ES-I3 (cell line): ENCODE data around the gene APOH.

Experiments used
- H3K36me3 ChIP-seq: 2 replicates; pipeline ENCODE4 v1.6.1; 2013; ENCODE audit warnings: mild to moderate bottlenecking, low read length, control low read depth, moderate library complexity; ENCODE audit not compliant: insufficient read depth
- H3K4me1 ChIP-seq: 2 replicates; pipeline ENCODE4 v1.6.1; 2013; ENCODE audit warnings: mild to moderate bottlenecking, control low read depth, low read length; ENCODE audit not compliant: insufficient read depth
- H3K9ac ChIP-seq: 2 replicates; pipeline ENCODE4 v1.6.1; 2013; ENCODE audit warnings: low read depth, mild to moderate bottlenecking, low read length, moderate library complexity
- H3K9me3 ChIP-seq: 2 replicates; pipeline ENCODE4 v1.6.1; 2013; ENCODE audit warnings: mild to moderate bottlenecking, low read length, moderate library complexity; ENCODE audit not compliant: control insufficient read depth, insufficient read depth

Gene APOH, protein sequence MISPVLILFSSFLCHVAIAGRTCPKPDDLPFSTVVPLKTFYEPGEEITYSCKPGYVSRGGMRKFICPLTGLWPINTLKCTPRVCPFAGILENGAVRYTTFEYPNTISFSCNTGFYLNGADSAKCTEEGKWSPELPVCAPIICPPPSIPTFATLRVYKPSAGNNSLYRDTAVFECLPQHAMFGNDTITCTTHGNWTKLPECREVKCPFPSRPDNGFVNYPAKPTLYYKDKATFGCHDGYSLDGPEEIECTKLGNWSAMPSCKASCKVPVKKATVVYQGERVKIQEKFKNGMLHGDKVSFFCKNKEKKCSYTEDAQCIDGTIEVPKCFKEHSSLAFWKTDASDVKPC

GRCh38 chr17:66228887-66229782 is at the start of gene APOH:
TSS of gene APOH (minus strand) at chr17:66229415. CDS start at chr17:66229379, 36 bp downstream.
- no peaks in the 10 kb centered on the region for H3K4me1 ChIP-seq
- no peaks in the 10 kb centered on the region for H3K9me3 ChIP-seq
- H3K9ac ChIP-seq, result no peak within 1 kb of the TSS
- H3K36me3 ChIP-seq, result no peaks in the 10 kb centered on the region

DNA sequence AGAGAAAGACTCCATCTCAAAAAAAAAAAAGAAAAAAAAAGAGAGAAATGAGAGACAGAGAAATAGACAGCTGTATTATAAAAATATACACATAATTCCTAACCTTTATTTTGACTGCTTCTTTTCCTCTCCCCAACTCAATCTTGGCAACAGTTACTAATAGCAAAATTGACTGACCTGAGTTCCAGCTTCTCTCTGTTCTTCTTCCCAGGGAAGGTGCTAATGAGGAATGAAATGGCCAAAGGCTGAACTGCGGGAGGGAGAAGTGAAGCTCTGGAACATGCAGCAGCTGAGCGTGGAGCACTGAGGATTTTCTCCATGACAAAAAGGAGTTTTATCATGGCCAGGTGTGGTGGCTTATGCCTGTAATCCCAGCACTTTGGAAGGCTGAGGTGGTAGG is 48.0 kb upstream of the APOH start:
- no peaks in the 10 kb centered on the region for H3K36me3 ChIP-seq
- no peaks in the 10 kb centered on the region for H3K4me1 ChIP-seq
- H3K9me3 ChIP-seq, result no peaks in the 10 kb centered on the region
- H3K9ac ChIP-seq, result no peak overlapping the region

DNA sequence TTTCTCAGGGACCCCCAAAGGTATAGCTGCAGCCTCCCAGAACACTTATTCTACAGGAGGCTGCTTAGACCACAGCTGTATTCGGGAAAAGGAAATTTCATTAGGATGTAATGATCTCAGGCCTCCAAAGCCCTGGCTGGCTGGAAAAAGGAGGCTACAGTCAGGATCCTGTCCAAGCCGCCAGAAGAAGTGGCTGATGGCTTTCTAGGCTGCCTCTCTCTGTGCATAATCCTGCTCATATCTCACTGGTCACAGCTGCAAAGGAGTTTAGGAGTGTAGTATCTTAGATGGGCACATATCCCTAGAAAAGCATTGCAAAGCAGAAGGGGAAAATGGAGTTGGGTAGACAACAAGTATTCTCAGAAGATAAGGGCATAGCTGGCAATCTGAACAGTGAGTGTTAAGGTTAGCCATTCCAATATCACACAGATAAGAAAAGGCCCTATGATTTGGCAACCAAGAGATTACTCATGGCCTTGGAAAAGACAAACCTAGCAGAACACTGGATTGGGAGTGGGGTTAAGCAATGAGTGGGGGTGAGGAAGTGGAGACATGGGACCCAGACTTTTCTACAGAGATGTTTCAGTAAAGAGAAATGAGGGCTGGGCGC is 47.2 kb upstream of the APOH start:
- H3K9ac ChIP-seq, result no peak overlapping the region
- no peaks in the 10 kb centered on the region for H3K9me3 ChIP-seq
- H3K4me1 ChIP-seq, result no peaks in the 10 kb centered on the region
- no peaks in the 10 kb centered on the region for H3K36me3 ChIP-seq

DNA sequence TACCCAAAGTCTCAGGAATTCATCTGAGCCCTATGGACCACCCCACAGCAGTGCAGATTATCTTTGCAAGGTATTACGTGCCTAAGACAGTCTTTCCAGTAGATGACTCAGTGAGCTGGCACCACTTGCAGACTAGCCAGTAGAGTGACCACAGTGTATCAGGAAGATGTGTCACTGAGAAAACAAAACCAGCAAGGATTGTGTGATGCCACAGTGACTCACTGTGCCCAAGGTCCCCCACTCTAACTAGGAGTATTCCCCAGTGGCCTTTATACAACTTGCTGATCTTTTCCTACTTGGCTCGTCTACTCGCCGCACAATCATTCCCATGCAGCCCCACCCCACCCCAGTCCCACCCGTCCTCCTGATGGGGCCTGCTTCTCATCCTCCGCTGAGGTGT is 46.4 kb upstream of the APOH start:
- H3K9ac ChIP-seq, result no peak overlapping the region
- no peaks in the 10 kb centered on the region for H3K36me3 ChIP-seq
- H3K4me1 ChIP-seq, result no peaks in the 10 kb centered on the region
- H3K9me3 ChIP-seq, result 0 out of 2 replicates have a peak, but pooled peaks cover 7% of the 10 kb centered on the region

DNA sequence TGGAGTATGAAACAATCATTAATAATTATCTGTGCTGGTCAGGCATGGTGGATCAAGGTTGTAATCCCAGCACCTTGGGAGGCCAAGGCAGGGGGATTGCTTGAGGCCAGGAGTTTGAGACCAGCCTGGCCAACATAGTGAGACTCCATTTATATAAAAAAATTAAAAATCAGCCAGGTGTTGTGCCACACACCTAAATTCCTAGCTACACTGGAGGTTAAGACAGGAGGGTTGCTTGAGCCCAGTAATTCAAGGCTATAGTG is 44.3 kb upstream of the APOH start:
- Histone ChIP-seq H3K9me3 (0 out of 2 replicates have a peak, but pooled peaks cover 8% of the 10 kb centered on the region), H3K4me1 (no peaks in the 10 kb centered on the region), H3K9ac (no peak overlapping the region), H3K36me3 (no peaks in the 10 kb centered on the region)

- no peak overlapping the region for H3K9ac ChIP-seq
- H3K9me3 ChIP-seq, result 0 out of 2 replicates have a peak, but pooled peaks cover 8% of the 10 kb centered on the region
- H3K36me3 ChIP-seq, result no peaks in the 10 kb centered on the region
- H3K4me1 ChIP-seq, result no peaks in the 10 kb centered on the region
These were observed 43.8 kb upstream of the APOH start for GRCh38 chr17:66272811-66273585.

DNA sequence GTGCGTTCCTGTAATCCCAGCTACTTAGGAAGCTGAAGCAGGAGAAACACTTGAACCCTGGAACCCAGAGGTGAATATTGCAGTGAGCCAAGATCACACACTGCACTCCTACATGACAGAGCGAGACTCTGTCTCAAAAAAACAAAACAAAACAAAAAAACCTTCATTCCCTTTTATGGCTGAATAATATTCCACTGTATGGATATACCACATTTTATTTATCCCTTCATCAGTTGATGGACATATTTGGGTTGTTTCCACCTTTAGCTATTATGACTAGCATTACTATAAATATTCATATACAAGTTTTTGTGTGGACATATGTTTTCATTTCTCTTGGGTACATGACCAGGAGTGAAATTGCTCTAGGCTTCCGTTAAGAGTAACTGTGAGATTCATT is 42.3 kb upstream of the APOH start:
- Histone ChIP-seq H3K9me3 (0 out of 2 replicates have a peak, but pooled peaks cover 8% of the 10 kb centered on the region), H3K4me1 (no peaks in the 10 kb centered on the region), H3K9ac (no peak overlapping the region), H3K36me3 (no peaks in the 10 kb centered on the region)

GRCh38 chr17:66270106-66270505 is 40.9 kb upstream of the APOH start:
- no peaks in the 10 kb centered on the region for H3K4me1 ChIP-seq
- 0 out of 2 replicates have a peak, but pooled peaks cover 8% of the 10 kb centered on the region for H3K9me3 ChIP-seq
- no peaks in the 10 kb centered on the region for H3K36me3 ChIP-seq
- H3K9ac ChIP-seq, result no peak overlapping the region

GRCh38 chr17:66268247-66268927 is 39.2 kb upstream of the APOH start:
- H3K9ac ChIP-seq, result no peak overlapping the region
- no peaks in the 10 kb centered on the region for H3K36me3 ChIP-seq
- H3K4me1 ChIP-seq, result no peaks in the 10 kb centered on the region
- peaks cover 14% of the 10 kb centered on the region; the same call in 1 of the 2 replicates for H3K9me3 ChIP-seq

DNA sequence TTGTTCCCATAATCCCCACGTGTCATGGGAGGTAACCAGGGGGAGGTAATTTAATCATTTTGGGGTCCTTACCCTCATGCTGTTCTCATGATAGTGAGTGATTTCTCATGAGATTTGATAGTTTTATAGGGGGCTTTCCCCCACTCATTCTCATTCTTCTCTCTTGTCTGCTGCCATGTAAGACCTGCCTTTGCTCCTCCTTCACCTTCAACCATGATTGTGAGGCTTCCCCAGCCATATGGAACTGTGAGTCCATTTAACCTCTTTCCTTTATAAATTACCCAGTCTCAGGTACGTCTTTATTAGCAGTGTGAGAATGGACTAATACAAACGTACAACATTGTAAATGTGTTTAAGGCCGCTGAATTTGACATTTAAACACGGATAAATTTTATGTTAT is 35.5 kb upstream of the APOH start:
- no peaks in the 10 kb centered on the region for H3K4me1 ChIP-seq
- peaks cover 6% of the 10 kb centered on the region; the same call in 1 of the 2 replicates for H3K9me3 ChIP-seq

DNA sequence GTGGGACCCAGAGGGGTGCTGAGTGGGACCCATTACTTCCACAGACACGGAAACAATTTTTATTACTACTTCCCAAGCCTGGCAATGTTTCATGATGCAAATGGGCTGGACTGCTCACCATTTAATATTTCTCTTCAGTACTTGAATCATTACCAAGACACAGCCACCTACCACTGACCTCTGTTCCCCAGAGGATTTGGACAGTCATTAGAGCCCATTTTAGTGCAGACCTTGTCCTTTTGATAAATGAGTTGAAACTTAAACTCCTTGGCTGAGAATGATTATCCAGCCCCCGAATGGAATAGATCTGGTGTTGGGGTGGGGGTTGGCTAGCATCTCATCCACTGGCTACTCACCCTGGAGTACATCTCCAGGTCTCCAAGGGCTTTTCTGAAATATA is 33.6 kb upstream of the APOH start:
- H3K9ac ChIP-seq, result no peak overlapping the region
- peaks cover 6% of the 10 kb centered on the region; the same call in 1 of the 2 replicates for H3K9me3 ChIP-seq
- H3K4me1 ChIP-seq, result no peaks in the 10 kb centered on the region
- no peaks in the 10 kb centered on the region for H3K36me3 ChIP-seq

More for the DNA sequence above, 35.5 kb upstream of the APOH start:
- H3K36me3 ChIP-seq, result no peaks in the 10 kb centered on the region
- H3K9ac ChIP-seq, result no peak overlapping the region

GRCh38 chr17:66260688-66261087 is 31.5 kb upstream of the APOH start:
- peaks cover 6% of the 10 kb centered on the region; the same call in 1 of the 2 replicates for H3K9me3 ChIP-seq
- no peaks in the 10 kb centered on the region for H3K4me1 ChIP-seq
- no peak overlapping the region for H3K9ac ChIP-seq
- H3K36me3 ChIP-seq, result no peaks in the 10 kb centered on the region

DNA sequence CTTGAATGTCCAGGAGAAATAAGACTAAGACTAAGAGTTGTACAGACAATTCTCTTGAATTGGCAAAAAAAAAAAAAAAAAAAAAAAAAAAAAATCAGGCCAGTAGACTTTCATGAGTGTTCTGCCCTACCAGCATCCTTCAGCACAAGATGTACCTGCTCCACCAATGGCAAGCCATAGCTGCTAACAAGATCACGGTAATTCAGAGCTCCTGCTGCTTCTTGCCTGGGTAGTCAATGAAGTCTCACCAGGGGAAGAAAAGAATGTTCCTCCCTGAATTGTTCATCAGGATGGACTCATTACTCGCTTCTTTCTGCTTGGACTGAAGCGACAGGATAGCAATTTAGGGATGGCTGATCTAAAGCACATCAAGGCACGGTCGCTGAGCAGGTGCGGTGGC is 31.1 kb upstream of the APOH start:
- H3K36me3 ChIP-seq, result no peaks in the 10 kb centered on the region
- no peak overlapping the region for H3K9ac ChIP-seq
- H3K9me3 ChIP-seq, result peaks cover 6% of the 10 kb centered on the region; the same call in 1 of the 2 replicates
- no peaks in the 10 kb centered on the region for H3K4me1 ChIP-seq
